AG09309 (cell line): ENCODE data around the gene SLC17A7.
A peak's percentile ranks its signal among the peaks of the same experiment; 100 is the strongest.

Experiments used
- DNase-seq: peaks from one replicate; pipeline ENCODE4 v3.0.0-alpha.2; 2010; ENCODE audit warnings: low read depth
- H3K4me3 ChIP-seq: 2 replicates; pipeline ENCODE4 v1.5.1; 2011; ENCODE audit warnings: mild to moderate bottlenecking, low read depth, low read length, moderate library complexity; ENCODE audit not compliant: control insufficient read depth
- CTCF ChIP-seq: IDR thresholded peaks from 2 replicates; pipeline ENCODE4 v1.5.1; 2011; ENCODE audit warnings: mild to moderate bottlenecking, low read depth, low read length, inconsistent platforms; ENCODE audit not compliant: insufficient read depth, control insufficient read depth; ENCODE audit errors: missing control alignments

The SLC17A7 gene

GRCh38 chr19:49441210-49441959 lies at the start of gene SLC17A7:
SLC17A7 (minus strand) TSS chr19:49441527; CDS start chr19:49441379, 148 bp downstream.
- no peak for DNase-seq
- TF ChIP-seq CTCF = no peak
- H3K4me3 ChIP-seq = no peak within 1 kb of the TSS

DNA sequence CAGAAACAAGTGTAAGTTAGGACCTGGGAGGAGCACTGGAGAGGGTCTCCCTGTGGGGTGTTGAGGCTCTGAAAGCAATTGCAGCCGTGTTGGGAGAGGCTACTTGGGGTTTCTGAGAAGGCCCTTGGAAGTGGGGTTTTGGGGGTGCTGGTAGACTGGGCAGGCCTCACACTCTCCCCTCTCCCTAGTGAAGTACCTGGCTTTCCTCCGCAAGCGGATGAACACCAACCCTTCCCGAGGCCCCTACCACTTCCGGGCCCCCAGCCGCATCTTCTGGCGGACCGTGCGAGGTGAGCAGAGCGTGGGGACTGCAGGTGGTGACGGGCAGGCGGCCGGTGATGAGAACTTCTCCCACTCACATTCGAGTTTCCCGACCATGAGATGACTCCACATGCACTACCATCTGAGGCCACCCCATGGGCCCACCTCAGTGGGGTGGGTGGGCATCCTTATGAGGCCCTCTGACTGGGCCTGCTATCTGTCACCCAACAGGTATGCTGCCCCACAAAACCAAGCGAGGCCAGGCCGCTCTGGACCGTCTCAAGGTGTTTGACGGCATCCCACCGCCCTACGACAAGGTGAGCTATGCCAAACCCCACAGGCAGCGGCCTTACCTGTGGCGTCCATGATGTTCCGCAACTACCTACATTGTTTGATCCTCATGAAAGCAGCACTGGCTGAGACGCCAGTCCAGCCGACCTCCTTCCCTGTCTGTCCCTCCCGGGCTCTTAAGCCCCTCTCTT lies 49.1 kb upstream of the SLC17A7 start:
- TF ChIP-seq CTCF = no peak
- DNase-seq = no peak
- no peak overlapping the region for H3K4me3 ChIP-seq

DNA sequence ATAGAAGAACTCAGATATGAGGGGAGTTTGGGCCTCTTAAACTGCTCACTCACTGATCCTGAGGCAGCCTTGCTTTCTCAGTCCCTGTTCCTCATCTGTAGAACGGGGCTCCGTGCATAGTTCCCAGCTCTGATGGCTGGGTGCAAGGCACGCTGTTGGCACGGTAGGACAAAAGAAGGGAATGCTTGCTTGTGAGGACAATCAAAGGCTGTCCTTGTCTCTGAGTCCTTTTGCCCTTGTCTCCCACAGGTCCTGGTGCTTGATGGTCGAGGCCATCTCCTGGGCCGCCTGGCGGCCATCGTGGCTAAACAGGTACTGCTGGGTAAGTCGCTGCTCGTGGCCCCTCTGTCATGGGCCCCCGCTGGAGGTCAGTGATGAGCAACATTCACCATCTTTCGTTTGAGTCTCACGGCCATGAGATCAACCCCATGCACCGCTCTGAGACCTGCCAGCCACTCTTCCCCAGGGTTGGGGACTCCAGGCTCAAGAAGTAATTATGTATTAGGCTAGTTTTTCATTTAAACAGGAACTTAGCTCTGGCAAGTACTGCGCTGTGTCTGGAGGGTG lies 48.4 kb upstream of the SLC17A7 start:
- TF ChIP-seq CTCF = no peak
- no peak for DNase-seq
- H3K4me3 ChIP-seq = peak overlapping the region; percentile 68

- TF ChIP-seq CTCF = no peak
- DNase-seq = no peak
Observed at GRCh38 chr19:49488863-49489537, 47.7 kb upstream of the SLC17A7 start.

GRCh38 chr19:49488046-49488862 lies 46.9 kb upstream of the SLC17A7 start:
- no peak for DNase-seq
- no peak for TF ChIP-seq CTCF
- peak overlapping the region; percentile 68 for H3K4me3 ChIP-seq

More at GRCh38 chr19:49488863-49489537, 47.7 kb upstream of the SLC17A7 start:
- H3K4me3 ChIP-seq = peak overlapping the region; percentile 68
